Measurements from ENCODE around the gene STAM.
"Not testable (repeated sequence)": the region's sequence is repeated elsewhere in the genome, so short reads cannot be mapped to it uniquely, and the experiment has no call there.

Gene STAM

GRCh38 chr10:17643755-17644484 is at the start of gene STAM:
Gene STAM, plus strand, starts transcription at chr10:17644151. Its CDS starts 189 bp downstream, at chr10:17644340.
- peak; percentile 89 to 93 for DNase-seq

GRCh38 chr10:17597386-17597785 is 46.6 kb upstream of the STAM start:
- no peak for DNase-seq

- no peak for DNase-seq
Measured at GRCh38 chr10:17599089-17599488, 44.9 kb upstream of the STAM start.

- DNase-seq = no peak
Measured at GRCh38 chr10:17605936-17606335, 38.0 kb upstream of the STAM start.

- no peak for DNase-seq
Measured at GRCh38 chr10:17606547-17607040, 37.4 kb upstream of the STAM start.

- no peak for DNase-seq
Measured at GRCh38 chr10:17607060-17607459, 36.9 kb upstream of the STAM start.

- DNase-seq = no peak
Measured at GRCh38 chr10:17607603-17608332, 36.2 kb upstream of the STAM start.

GRCh38 chr10:17609523-17610079 is 34.4 kb upstream of the STAM start:
- DNase-seq = no peak

- DNase-seq = peak; percentile 2 to 4
Measured at GRCh38 chr10:17616403-17617030, 27.4 kb upstream of the STAM start.

- DNase-seq = peak; percentile 23 to 38
Measured at GRCh38 chr10:17617031-17617911, 26.7 kb upstream of the STAM start, which contains the start of gene HACD1. Gene HACD1, minus strand, starts transcription at chr10:17617374. Its CDS starts 35 bp downstream, at chr10:17617339.

GRCh38 chr10:17622061-17622460 is 21.9 kb upstream of the STAM start:
- DNase-seq = no peak

- DNase-seq = no peak
Measured at GRCh38 chr10:17624996-17625395, 19.0 kb upstream of the STAM start.

- no peak for DNase-seq
Measured at GRCh38 chr10:17626656-17627055, 17.3 kb upstream of the STAM start.

- DNase-seq = not testable (repeated sequence)
Measured at GRCh38 chr10:17632590-17632989, 11.4 kb upstream of the STAM start.

GRCh38 chr10:17633353-17633752 is 10.6 kb upstream of the STAM start:
- no peak for DNase-seq

- DNase-seq = no peak
Measured at GRCh38 chr10:17637869-17638268, 6.1 kb upstream of the STAM start.

- no peak for DNase-seq
Measured at GRCh38 chr10:17640331-17640816, 3.6 kb upstream of the STAM start.

GRCh38 chr10:17643339-17643754 is 604 bp upstream of the STAM start:
- DNase-seq = peak in 1 of 2 experiments; percentile 3

- DNase-seq = no peak
Measured at GRCh38 chr10:17644485-17644943, 563 bp downstream of the STAM start.

- no peak for DNase-seq
Measured at GRCh38 chr10:17645621-17646345, 1.8 kb downstream of the STAM start.

- DNase-seq = no peak
Measured at GRCh38 chr10:17647326-17647725, 3.4 kb downstream of the STAM start.
